GM18868 (cell line): ENCODE data around the gene TRERF1.
A peak's percentile ranks its signal among the peaks of the same experiment; 100 is the strongest.

Experiments used
- ATAC-seq: cut with Tn5 transposase; IDR thresholded peaks from one replicate; pipeline ENCODE4 v1.9.1; 2021; ENCODE audit warnings: mild to moderate bottlenecking, moderate library complexity; ENCODE audit not compliant: unreplicated experiment

TRERF1 gene

DNA sequence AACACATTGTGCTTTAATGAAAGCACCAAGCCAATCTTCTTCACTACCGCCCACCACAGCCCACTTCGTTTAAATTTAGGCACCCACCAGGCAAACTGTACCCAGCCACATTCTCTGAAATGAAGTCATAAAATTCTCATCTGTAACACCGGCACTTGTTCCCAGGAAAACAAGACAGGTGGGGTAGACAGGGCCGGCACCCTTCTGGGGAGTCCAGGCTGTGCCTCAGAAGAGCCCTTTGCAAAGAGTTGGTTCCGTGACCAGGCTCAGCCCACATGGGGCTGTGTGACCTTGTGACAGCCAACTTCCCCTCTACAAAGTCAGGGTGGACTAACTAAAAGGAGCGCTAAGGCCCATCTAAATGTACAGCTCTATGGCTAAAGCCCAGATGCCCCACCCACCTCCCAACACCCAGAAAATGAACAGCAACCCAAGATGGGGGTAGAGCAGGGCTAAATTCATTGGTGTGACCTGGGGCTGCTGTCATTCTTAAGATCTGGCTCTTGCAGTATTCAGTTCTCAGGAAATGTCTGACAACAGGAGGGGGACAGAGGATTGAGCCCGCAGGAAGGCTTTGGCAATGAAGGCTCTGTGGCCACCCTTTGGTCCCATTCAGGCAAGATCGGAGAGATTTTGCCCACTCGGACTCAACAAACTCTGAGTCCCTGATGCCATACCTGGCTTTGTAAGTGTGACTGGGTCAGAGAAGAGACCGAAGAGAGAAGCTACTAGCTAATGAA lies 56.7 kb downstream of the TRERF1 start:
- ATAC-seq, result no peak

DNA sequence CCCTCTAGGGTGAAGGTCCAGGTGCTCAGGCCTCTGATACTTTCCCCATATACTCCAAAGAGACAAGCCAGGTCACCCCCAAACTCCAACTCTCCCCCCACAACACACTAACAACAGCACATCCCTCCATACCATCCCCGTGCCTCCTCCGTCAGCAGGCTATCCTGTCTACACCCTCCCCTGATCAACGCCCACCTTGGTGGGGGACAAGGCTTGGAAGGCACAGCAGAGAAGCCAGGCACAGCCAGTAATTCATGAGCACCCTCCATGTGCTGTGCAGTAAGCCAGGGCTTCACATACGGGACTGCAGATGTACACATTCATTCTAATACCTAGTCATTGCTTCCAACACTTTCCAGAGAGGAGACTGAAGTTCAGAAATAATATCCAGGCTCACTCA lies 57.6 kb downstream of the TRERF1 start:
- no peak for ATAC-seq

DNA sequence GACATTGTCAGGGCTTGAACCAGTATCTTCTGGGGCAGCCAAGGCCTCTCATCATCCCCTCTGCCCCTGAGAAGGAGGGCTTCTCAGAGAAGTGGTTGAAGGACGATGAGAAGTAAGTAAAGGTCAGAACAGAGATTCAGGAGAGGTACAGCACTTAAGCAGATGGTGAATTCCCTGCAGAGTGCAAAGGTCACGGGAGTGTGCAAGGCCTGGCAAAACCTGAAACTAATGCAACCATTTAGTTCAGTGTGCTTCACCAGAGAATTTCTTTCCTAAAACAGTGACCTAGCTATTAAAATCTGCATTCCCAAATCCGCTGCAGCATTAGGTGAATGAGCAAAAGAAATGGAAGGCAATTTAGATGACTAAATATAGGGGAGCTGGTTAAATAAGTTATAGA lies 58.4 kb downstream of the TRERF1 start:
- ATAC-seq, result no peak

DNA sequence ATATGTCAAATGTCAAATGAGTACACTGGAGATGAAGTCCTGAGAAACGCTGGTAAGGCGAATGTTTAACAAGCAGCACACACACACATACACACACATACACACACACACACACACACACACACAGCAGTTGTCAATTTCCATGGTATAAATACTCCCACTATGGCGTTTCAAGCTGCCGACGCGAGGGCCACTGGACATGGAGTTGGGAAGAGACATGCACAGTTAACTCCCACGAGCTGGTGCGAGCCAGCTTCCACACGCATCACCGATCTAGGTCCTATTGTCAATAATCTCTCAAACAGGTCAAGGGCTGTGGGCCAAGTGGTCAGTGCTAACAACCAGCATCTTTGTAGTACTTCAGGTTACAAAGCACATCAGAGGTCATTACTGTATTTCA lies 58.9 kb downstream of the TRERF1 start:
- ATAC-seq, result no peak

DNA sequence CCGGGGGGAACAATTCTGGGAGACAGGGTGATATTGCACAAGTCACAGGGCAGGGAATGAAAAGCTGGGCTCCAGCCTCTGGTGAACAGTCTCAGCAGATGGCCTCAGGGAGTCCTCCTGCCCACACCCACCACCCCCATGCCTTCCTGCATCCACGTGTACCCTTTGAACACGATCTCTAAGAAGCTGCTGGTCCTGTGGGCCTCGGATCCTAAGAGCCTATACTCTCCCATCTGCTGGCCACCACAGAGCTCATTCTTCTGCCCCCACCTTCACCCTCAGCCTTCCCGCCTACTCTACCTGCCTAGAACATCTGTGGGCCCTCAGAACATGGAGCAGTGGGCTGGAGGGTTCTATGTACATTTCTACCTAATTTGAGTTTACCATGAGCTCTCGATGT lies 60.3 kb downstream of the TRERF1 start:
- ATAC-seq, result no peak

DNA sequence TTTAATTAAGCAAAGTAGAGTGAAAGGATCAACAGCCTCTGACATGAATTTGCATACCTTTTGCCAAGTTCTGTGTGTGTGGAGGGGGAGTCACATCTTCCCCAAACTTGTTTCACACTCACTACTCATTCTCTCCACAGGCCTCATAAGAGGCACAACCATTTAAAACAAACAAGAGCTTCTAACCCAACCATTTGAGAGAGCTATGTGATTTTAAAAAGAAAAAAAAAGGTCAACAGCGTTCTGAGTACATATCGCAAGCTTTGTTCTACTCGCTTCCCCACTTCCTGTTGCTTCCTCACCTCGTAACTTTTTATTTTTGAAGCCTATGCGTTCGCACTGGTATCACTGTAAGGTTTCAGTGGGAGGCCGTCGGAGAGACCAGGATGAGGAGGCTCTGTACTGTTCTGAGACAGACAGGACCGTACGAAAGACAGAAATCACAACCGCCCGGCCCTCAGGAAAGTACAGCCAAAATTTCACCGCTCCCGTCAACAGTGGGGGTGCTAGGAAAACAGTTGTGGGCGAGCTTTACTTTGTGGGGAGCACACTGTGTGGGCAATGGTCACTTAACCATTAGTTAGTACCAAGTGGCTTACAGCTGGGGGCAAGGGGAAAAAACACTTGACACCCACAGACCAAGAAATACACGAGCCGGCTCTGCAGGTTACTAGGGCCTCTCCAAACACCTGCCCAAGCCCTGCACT lies 61.3 kb downstream of the TRERF1 start:
- peak; percentile 50 for ATAC-seq

DNA sequence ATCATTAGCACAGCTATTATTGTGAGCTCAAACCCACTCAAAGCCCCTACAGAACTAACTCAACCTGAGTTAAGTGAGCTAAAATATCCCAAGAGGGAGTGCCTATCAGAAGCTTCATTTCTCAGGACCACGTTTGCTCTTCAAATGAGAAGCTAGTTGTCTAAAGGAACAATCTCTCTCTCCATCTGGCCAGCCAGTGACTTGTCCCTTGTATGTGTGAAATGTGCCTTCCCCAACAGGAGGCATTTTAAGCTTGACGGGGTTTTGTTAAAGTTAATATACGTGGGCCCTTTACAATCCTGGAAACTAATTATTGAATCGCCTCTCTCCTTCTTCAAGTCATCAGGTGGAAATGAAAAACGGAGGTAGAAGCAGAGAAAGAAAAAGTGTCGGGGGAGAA lies 62.0 kb downstream of the TRERF1 start:
- no peak for ATAC-seq

DNA sequence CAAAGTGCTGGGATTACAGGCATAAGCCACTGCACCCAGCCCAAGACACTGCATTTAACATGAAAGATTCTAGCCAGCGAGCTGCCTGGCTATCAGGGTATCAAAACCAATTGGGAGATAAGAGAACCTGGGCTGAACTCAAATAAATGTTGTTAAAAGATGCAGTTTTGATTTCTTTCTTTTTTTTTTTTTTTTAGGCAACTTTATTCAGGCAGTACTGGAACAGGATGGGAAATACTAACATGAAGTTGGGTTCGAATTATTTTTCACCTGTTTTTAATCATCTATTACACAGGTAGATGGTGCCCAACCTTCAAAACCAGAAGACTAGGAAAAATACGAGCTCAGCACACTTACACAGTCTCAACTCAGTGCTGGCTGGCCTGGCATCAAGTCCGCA lies 63.7 kb downstream of the TRERF1 start:
- ATAC-seq, result no peak

DNA sequence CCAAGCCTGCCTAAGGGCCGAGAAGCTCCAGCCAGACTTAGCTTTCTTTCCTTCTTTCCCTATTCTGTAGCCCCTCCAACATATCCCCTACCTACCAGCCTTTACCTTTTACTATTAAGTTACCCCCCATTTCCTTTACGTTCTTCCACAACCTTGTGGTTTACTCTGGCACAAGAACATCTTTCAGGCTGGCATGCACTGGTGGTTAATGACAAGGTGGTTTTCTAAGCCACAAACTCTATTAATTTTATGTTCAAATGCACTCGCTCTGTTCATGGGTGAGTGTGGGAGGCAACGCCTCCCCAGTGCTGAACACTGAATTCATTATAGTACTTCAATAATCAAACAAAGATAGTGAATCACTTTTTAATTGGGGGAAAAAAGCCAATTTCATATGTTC lies 64.4 kb downstream of the TRERF1 start:
- ATAC-seq, result no peak

DNA sequence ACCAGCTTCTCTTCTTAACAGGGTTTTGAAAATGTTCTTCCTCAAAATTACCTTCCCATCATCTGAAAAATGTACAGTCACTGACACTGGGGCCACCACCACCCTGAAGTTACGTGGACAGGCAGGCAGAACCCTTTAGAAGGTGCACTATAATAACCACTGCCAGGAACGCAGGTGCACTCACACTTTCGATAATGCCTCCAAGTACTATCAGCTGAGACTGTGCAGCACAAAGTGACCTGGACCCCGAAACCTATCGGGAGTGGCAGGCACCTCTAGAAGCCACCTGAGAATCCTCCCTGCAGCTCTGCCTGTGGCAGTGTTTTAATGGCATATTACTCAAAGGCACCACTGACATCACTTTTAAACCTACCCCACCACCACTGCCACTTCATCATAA lies 66.4 kb downstream of the TRERF1 start:
- ATAC-seq, result no peak

DNA sequence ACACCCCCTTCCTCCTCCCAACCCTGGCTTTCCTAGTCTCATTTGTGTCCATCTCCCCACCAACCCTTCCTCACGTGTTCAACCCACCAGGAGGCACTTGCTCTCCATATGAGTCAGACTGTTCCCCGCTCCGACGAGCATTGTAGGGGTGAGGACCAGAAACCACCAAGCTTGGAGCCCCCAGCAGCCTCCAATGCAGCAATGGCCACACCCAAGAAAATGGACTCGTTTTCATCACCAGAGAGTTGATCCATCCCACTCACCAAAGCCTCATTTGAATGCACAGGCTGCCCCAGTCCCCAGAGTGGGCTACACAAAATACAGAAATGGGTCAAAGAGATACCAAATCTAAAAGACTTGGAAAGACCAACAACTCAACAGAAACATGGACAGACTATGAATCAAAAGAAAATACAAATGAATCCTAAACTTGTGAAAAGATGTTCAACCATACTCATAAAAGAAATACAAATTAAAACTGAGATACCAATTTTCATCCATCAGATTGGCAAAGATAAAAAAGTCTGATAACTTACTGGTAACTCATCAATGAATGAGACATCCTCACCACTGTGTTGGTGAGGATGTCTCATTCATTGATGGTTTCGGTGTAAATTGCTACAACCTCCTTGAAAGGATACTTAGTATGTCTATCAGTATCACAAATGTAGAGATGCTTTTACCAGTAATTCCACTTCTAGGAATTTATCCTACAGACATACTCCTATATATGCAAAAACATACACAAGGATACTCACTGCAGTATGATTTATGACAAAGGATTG lies 68.1 kb downstream of the TRERF1 start:
- ATAC-seq, result no peak

DNA sequence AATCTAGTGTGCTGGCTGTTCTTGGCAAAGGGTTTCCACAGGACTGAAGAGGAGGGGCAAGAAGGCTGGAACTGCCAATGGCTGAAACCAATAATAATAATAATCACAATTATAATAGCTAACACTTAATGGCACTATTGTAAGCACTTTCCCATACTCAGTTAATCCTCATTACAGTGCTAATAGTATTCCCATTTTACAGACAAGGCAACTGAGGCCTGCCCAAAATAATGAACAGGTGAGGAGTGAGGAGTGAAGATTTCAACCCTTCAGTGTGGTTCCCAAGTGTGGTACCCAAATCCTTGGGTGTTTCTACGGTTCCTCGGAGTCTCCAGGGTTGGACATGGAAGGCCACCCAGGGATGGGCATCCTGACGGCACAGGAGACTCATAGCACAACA lies 69.9 kb downstream of the TRERF1 start:
- no peak for ATAC-seq

DNA sequence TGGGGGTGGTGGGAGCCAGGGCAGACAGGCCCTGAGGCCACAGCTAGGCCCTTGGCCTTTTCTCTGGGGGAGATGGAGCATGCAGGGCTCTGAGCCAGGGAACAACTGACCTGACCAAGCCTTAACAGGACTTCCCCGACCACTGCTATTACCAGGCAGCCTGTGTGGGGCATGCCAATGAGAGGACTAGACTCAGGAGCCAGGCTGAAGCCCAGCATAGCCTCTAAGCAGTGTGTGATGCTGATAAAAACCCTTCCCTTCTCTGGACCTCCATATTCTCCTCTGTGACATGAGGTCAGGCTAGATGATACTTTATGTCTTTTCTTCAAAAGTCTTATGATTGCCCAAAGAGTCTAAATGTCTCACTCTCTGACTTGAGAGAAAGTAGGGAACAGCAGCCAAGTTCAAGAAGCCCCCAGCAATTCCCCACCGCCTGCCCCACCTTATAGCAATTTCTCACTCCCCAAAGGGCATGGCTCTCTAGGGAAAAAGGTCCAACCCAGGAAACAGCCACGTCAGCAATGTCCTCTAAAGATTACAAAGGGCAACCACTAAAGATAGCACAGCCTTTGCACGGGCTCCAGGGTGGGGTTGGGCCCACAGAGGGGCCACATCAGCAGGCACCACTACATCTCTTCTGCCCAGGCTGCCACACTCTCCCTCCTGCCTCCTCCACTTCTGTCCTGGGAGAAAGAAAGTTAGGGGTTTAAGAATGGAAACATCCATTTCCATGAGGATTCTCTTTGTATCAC lies 71.3 kb downstream of the TRERF1 start:
- no peak for ATAC-seq

DNA sequence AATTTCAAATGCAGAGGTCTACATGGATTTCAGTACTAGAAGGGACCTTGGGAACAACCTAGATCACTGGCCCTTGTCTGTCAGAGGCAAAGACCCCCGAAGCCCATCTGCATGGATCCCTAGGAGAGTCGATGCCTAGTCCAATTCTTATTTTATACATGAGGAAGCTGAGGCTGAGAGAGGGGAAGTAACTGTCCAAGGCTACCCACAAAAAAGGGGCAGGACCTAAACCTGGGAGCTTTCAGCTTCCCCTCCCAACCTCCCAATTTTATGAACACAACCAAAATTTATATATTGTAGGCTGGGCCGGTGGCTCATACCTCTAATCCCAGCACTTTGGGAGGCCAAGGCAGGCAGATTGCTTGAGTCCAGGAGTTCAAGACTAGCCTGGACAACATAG lies 73.2 kb downstream of the TRERF1 start:
- no peak for ATAC-seq

DNA sequence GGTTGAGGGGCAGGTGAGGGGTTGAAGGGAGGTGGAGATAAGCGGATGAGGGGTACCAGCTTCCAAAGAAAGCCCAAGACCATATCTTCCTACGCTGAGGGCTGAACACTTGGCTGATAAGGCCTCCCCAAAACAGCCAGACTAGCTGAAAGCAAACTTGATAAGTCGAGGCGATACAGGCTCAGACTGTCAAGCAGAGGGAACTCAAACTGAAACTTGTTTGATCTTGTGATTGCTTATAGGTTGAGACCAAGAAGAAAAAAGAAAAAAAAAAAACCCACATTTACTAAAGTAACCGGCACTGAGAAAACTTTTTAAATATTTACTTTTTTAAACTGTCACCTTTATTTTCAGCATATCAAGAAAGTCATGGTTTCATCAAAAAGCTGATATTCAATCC lies 73.6 kb downstream of the TRERF1 start:
- ATAC-seq, result no peak

DNA sequence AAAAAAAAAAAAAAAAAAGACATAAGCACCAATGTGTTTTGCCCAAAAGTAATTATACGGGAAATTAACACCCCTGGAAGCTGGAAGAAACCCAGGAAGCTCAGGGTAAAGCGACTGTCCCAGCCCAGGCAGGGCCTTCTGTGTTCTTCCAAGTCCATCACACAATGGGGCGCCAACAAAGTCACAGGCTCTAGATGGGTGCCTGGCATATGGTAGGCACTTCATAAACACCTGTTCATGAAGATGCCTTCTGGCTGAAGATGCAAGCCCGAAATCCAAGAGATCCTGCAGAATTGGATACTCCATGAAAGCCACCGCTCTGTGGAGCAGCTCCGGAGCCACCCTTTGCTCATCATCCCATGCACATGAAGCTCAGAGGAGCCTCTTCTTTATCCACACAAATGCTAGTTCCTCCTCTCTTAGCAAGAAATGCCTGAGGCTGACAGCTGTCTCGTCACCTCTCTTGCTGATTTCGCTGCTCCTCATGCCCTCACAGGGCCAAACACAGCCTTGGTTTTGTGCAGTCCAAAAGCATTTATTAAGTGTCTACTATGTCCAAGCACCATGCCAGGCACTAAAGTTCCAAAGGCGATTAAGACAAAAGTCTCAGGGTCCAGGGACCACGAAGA lies 76.6 kb downstream of the TRERF1 start:
- ATAC-seq, result no peak

DNA sequence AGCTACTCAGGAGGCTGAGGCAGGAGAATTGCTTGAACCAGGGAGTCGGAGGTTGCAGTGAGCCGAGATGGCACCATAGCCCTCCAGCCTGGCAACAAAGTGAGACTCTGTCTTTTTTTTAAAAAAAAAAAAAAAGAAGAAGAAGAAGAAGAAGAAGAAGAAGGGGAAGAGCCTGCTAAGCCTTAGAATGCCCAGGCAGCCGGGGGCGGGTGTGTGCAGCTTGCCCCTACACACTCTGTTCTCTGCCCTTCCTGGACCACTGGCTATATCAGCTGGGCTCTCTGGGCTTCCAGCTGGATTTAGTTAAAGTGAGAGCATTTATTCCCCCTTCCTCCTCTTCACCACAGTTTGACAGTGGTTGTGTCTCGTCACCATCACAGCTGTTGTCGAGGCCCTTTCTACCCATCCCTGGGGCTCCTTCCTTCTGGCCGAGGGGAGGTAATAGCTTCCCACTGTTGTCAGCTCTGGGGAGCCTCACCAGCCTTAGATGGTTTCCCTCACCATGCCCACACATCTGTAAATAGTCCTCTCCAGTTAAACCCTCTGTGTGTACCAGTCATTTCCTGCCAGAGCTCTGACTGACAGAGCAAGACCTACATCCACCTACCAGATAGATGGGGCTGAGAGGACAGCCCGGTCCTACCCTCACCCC lies 77.6 kb downstream of the TRERF1 start:
- ATAC-seq, result no peak

DNA sequence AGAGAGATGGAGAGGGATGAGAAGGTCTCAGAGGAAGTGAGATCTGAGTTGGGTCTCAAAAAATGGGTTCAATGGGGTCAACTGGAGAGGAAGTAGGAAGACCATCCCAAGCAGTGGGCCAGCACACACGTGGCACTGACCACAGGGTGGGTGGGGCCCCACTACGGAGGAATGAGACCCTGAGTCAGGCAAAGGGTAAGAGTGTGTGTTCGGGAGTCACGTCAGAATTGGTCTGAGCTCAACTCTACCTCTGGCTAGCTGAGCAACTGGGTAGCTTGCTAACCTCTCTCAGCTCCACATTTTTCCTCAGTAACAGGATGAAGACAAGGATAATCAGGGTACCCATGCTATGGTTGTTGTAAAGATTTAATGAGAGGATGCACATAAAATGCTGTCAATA lies 79.0 kb downstream of the TRERF1 start:
- ATAC-seq, result no peak

DNA sequence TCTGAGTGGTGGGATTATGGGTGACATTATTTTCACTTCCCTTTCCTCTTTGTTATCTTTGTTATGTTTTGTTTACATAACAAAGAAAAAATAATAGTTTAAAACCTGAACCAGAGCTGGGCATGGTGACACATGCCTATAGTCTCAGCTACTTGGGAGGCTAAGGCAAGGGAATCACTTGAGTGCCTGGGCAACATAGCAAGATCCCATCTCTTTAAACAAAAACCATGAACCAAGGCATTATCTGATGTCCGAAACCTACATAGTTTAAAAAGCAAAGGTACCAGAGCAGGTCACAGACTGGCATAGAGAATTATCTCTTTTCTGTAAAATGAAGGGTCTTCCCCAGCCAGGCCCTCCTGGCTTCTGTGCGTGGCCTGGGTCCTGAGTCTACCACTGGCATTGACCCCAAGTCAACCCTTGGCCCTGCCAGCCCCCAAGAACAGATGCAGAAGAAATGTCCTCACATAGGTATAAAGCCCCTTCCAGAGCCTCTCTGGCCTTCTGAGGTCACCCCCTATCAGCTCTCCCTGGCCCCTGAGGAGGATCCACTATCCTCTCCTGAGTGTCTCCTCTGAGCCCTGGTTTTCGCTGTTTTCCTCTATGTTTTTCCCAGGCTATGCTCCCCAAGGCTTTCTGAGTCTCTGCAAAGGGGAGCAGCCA lies 81.3 kb downstream of the TRERF1 start:
- no peak for ATAC-seq

DNA sequence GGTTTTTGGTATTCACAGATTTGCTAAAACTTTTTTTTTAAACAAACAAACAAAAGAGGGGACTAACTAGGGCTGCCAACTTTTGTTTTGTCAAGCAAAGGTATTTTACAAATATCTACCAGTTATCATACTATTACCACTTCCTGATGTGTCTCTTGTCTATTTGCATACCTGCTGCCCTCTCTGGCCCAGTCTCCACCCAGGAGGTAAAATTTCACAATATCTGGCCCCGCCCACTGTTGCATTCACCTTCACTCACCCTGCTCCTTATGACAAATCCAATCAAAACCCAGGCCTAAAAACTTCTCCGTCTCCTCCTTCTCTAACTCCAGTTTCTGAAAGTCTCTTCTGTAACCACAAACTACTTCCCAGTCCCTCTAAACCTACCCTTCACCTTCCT lies 82.2 kb downstream of the TRERF1 start:
- ATAC-seq, result no peak
